Neural progenitor cell (in vitro differentiated cells): ENCODE results near the gene EZH2.

Source experiments
- EZH2 ChIP-seq: fragments of 200-600 bp; sonication (generic); IDR thresholded peaks from 2 replicates; pipeline ENCODE4 v1.6.1; 2017; ENCODE audit warnings: antibody characterized with exemption, mild to moderate bottlenecking, moderate library complexity
- TF ChIP-seq, protein P1 (sequence below): fragments of 200-600 bp; sonication (generic); IDR thresholded peaks from 2 replicates; pipeline ENCODE4 v1.5.1; 2017; ENCODE audit warnings: antibody characterized with exemption, mild to moderate bottlenecking

DNA sequence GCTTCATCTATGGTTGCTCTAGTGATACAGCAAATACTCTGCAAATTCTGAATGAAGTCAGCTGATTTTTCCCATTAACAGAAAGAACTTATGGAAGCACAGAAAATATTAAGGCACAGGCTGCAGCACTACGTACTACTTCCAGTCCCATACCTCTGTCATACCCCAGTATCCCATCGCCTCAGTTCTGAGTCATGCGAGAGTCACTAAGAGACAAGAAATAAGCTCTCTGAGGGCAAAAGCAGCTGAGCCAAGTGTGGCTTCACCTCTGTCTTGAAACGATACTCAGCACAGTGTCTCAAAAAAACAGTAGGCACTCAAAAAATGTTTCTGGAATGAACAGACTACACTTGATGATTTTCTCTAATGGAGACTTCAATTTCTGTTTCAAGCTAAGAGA lies 48.2 kb downstream of the EZH2 start:
- TF ChIP-seq, protein P1, sequence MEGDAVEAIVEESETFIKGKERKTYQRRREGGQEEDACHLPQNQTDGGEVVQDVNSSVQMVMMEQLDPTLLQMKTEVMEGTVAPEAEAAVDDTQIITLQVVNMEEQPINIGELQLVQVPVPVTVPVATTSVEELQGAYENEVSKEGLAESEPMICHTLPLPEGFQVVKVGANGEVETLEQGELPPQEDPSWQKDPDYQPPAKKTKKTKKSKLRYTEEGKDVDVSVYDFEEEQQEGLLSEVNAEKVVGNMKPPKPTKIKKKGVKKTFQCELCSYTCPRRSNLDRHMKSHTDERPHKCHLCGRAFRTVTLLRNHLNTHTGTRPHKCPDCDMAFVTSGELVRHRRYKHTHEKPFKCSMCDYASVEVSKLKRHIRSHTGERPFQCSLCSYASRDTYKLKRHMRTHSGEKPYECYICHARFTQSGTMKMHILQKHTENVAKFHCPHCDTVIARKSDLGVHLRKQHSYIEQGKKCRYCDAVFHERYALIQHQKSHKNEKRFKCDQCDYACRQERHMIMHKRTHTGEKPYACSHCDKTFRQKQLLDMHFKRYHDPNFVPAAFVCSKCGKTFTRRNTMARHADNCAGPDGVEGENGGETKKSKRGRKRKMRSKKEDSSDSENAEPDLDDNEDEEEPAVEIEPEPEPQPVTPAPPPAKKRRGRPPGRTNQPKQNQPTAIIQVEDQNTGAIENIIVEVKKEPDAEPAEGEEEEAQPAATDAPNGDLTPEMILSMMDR, result no peak
- no peak for TF ChIP-seq EZH2
